Naive thymus-derived CD4-positive, alpha-beta T cell (primary cell): ENCODE results near the gene DHDH. TPM values are rescaled to one million over a fixed set of nuclear protein-coding genes. Genes with fewer than 3 reads are reported as not detected.
A peak's percentile ranks its signal among the peaks of the same experiment; 100 is the strongest.

ENCODE experiments used
- ATAC-seq: fragments of 150-1000 bp; cut with Tn5 transposase; 2 replicates; pipeline ENCODE4 v1.10.0; 2021; ENCODE audit warnings: mild to moderate bottlenecking, moderate library complexity
- CTCF ChIA-PET: fragments of 350-600 bp; sonication (Branson Sonifier 250); formaldehyde crosslinking; loops from one replicate; lab custom pipeline; 2021; ENCODE audit warnings: antibody characterized with exemption; lab: Charles Lee
- POLR2A ChIA-PET: fragments of 350-600 bp; sonication (Branson Sonifier 250); formaldehyde crosslinking; loops from one replicate; lab custom pipeline; 2021; ENCODE audit warnings: antibody characterized with exemption, inconsistent platforms; lab: Charles Lee
- DNase-seq, 9 donors: peaks; one replicate each; pipeline versions ENCODE4 v3.0.0 to v3.0.0-alpha.2; 2020 to 2022; ENCODE audit warnings: mixed read lengths in 1 of 9
- H3K27ac ChIP-seq: one replicate; pipeline ENCODE4 v1.7.0; 2013; ENCODE audit warnings: mild to moderate bottlenecking, low read depth, low read length, moderate library complexity
- H3K27me3 ChIP-seq, 2 donors: one replicate each; pipeline ENCODE4 v1.7.0; 2013; ENCODE audit warnings: low read length in 2 of 2, mild to moderate bottlenecking in 2 of 2, moderate library complexity in 2 of 2; ENCODE audit not compliant: control insufficient read depth in 2 of 2, insufficient read depth in 2 of 2
- H3K36me3 ChIP-seq, 3 experiments: 1 replicate in 2 of 3; 2 replicates in 1 of 3; pipeline ENCODE4 v1.7.0; 2013; ENCODE audit warnings: low read length in 3 of 3, mild to moderate bottlenecking in 3 of 3, moderate library complexity in 1 of 3; ENCODE audit not compliant: insufficient read depth in 3 of 3, control insufficient read depth in 2 of 3
- H3K4me1 ChIP-seq, 2 donors: one replicate each; pipeline ENCODE4 v1.7.0; 2013; ENCODE audit warnings: low read length in 2 of 2, mild to moderate bottlenecking in 2 of 2, moderate library complexity in 1 of 2; ENCODE audit not compliant: control insufficient read depth in 2 of 2, insufficient read depth in 2 of 2
- H3K4me3 ChIP-seq: 2 replicates; pipeline ENCODE4 v1.7.0; 2013; ENCODE audit warnings: mild to moderate bottlenecking, low read length
- H3K9me3 ChIP-seq, 3 experiments: 1 replicate in 2 of 3; 2 replicates in 1 of 3; pipeline ENCODE4 v1.7.0; 2013; ENCODE audit warnings: low read length in 3 of 3; ENCODE audit not compliant: control insufficient read depth in 2 of 3
- H3K27ac Mint-ChIP-seq, 9 donors: one replicate each; pipeline ENCODE4 v1.8.0; 2020 to 2022; ENCODE audit warnings: mixed read lengths in 9 of 9, mild to moderate bottlenecking in 8 of 9, moderate library complexity in 5 of 9, inconsistent platforms in 2 of 9
- H3K27me3 Mint-ChIP-seq, 5 donors: one replicate each; pipeline ENCODE4 v1.8.0; 2021 to 2022; ENCODE audit warnings: mixed read lengths in 5 of 5, mild to moderate bottlenecking in 1 of 5
- H3K36me3 Mint-ChIP-seq, 5 donors: one replicate each; pipeline ENCODE4 v1.8.0; 2020 to 2022; ENCODE audit warnings: mixed read lengths in 5 of 5, mild to moderate bottlenecking in 3 of 5, inconsistent platforms in 1 of 5
- H3K4me1 Mint-ChIP-seq, 7 donors: one replicate each; pipeline ENCODE4 v1.8.0; 2020 to 2022; ENCODE audit warnings: mixed read lengths in 7 of 7, mild to moderate bottlenecking in 3 of 7, inconsistent platforms in 1 of 7
- H3K4me3 Mint-ChIP-seq, 10 donors: one replicate each; pipeline ENCODE4 v1.8.0; 2020 to 2022; ENCODE audit warnings: mild to moderate bottlenecking in 10 of 10, mixed read lengths in 10 of 10, moderate library complexity in 6 of 10, inconsistent platforms in 2 of 10
- H3K9me3 Mint-ChIP-seq, 11 donors: one replicate each; pipeline ENCODE4 v1.8.0; 2020 to 2022; ENCODE audit warnings: mixed read lengths in 11 of 11, mild to moderate bottlenecking in 4 of 11, inconsistent platforms in 1 of 11, moderate library complexity in 1 of 11
- intact Hi-C, 2 donors: fragments of 100-400 bp; cut with micrococcal nuclease; formaldehyde crosslinking; loops; one replicate each; pipeline ENCODE4 v1.15.1; 2023
- polyA plus RNA-seq, 2 donors: library from polyadenylated mRNA; unstranded; fragments of 300-500 nt; fragmentation: Illumina TruSeq; gene quantifications; one replicate each; pipeline ENCODE4 v1.2.3, GENCODE V29; 2021
- total RNA-seq, 6 experiments: library from RNA in 5 of 6; stranded (reverse) in 5 of 6; gene quantifications; 1 replicate in 5 of 6; 2 replicates in 1 of 6; pipeline ENCODE4 v1.2.3 and lab custom pipeline; 2021 to 2026

Gene DHDH
- total and polyA plus RNA-seq, 7 experiments from 2014 or later = 1.0 to 2.7 (median 1.3) TPM

- H3K4me3 ChIP-seq = no peak overlapping the region
- intact Hi-C loops = loop anchor here (5.0 kb wide), 3 partner anchors 321 to 636 kb away; partner anchors contain the start of genes CA11 (in 1 of the 2) and LMTK3 (in 1 of the 2)
- H3K27me3 Mint-ChIP-seq = no peaks in the 10 kb centered on the region
- peaks cover 21 to 52% (median 46%) of the 10 kb centered on the region in 7 donors for H3K4me1 Mint-ChIP-seq
- DNase-seq (no peak), ATAC-seq (no peak)
- H3K27ac Mint-ChIP-seq = peak overlapping the region in 4 of 9 donors; percentile 24 to 49 (median 35)
- H3K9me3 Mint-ChIP-seq = peaks cover 0 to 5% (median 0%) of the 10 kb centered on the region in 11 donors
- no peaks in the 10 kb centered on the region for H3K9me3 ChIP-seq
- no peaks in the 10 kb centered on the region for H3K27me3 ChIP-seq
- no peak overlapping the region for H3K27ac ChIP-seq
- peaks cover 0 to 28% (median 11%) of the 10 kb centered on the region in 5 donors for H3K36me3 Mint-ChIP-seq
- peak overlapping the region in 4 of 10 donors; percentile 3 to 99 (median 10) for H3K4me3 Mint-ChIP-seq
- H3K4me1 ChIP-seq = peaks cover 24 to 26% of the 10 kb centered on the region in 2 donors
- ChIA-PET CTCF (interaction anchor here (0.7 to 1.1 kb wide), 3 partner anchors 9 to 173 kb away, joined by 3 to 5 read pairs (median 4); no protein-coding TSS in a partner anchor), POLR2A (interaction anchor here (0.9 to 5.3 kb wide), 4 partner anchors 15 to 93 kb away, joined by 4 to 58 read pairs (median 8); partner anchors contain the start of genes GYS1 and RUVBL2)
- peaks cover 0 to 49% (median 6%) of the 10 kb centered on the region in 3 experiments for H3K36me3 ChIP-seq
Measured at GRCh38 chr19:48968179-48968661, 34.7 kb downstream of the DHDH start.

GRCh38 chr19:48968813-48969218 is 35.3 kb downstream of the DHDH start:
- peaks cover 0 to 5% (median 0%) of the 10 kb centered on the region in 11 donors for H3K9me3 Mint-ChIP-seq
- peak overlapping the region in 1 of 10 donors; percentile 69 for H3K4me3 Mint-ChIP-seq
- DNase-seq (no peak), ATAC-seq (no peak)
- Histone ChIP-seq H3K4me1 (peaks cover 18 to 21% of the 10 kb centered on the region in 2 donors), H3K36me3 (peaks cover 0 to 52% (median 6%) of the 10 kb centered on the region in 3 experiments), H3K27me3 (no peaks in the 10 kb centered on the region), H3K9me3 (no peaks in the 10 kb centered on the region), H3K27ac (no peak overlapping the region), H3K4me3 (no peak overlapping the region)
- peaks cover 15 to 46% (median 41%) of the 10 kb centered on the region in 7 donors for H3K4me1 Mint-ChIP-seq
- peaks cover 0 to 28% (median 11%) of the 10 kb centered on the region in 5 donors for H3K36me3 Mint-ChIP-seq
- H3K27ac Mint-ChIP-seq = no peak overlapping the region
- CTCF ChIA-PET = interaction anchor here (0.7 to 1.0 kb wide), 4 partner anchors 8 to 1196 kb away, joined by 4 to 5 read pairs (median 4); partner anchors contain the start of gene GYS1
- POLR2A ChIA-PET = interaction anchor here (1.0 to 2.0 kb wide), 3 partner anchors 11 to 15 kb away, joined by 3 to 6 read pairs (median 4); no protein-coding TSS in a partner anchor
- intact Hi-C loops = loop anchor here (5.0 kb wide), 3 partner anchors 322 to 637 kb away; partner anchors contain the start of genes CA11 (in 1 of the 2) and LMTK3 (in 1 of the 2)
- no peaks in the 10 kb centered on the region for H3K27me3 Mint-ChIP-seq

- H3K27ac Mint-ChIP-seq = no peak overlapping the region
- H3K36me3 ChIP-seq = peaks cover 0 to 59% (median 6%) of the 10 kb centered on the region in 3 experiments
- ChIA-PET CTCF (interaction anchor here (0.6 to 2.9 kb wide), 14 partner anchors 9 to 1197 kb away, joined by 3 to 20 read pairs (median 4); partner anchors contain the start of genes BAX, GYS1, PPP1R15A and RUVBL2), POLR2A (interaction anchor here (0.8 to 1.3 kb wide), 5 partner anchors 10 to 24 kb away, joined by 3 to 6 read pairs (median 4); partner anchors contain the start of genes GYS1 and RUVBL2)
- no peak overlapping the region for H3K27ac ChIP-seq
- H3K27me3 ChIP-seq = no peaks in the 10 kb centered on the region
- intact Hi-C loops = loop anchor here (2.0 to 5.0 kb wide), 4 partner anchors 15 to 637 kb away; partner anchors contain the start of genes BAX (in 1 of the 2), CA11 (in 1 of the 2) and LMTK3 (in 1 of the 2)
- peak overlapping the region in 1 of 10 donors; percentile 69 for H3K4me3 Mint-ChIP-seq
- ATAC-seq (no peak), DNase-seq (no peak)
- H3K36me3 Mint-ChIP-seq = peaks cover 0 to 28% (median 11%) of the 10 kb centered on the region in 5 donors
- peaks cover 11 to 14% of the 10 kb centered on the region in 2 donors for H3K4me1 ChIP-seq
- H3K27me3 Mint-ChIP-seq = no peaks in the 10 kb centered on the region
- H3K4me3 ChIP-seq = no peak overlapping the region
- peaks cover 0 to 5% (median 0%) of the 10 kb centered on the region in 11 donors for H3K9me3 Mint-ChIP-seq
- peaks cover 8 to 39% (median 34%) of the 10 kb centered on the region in 7 donors for H3K4me1 Mint-ChIP-seq
- no peaks in the 10 kb centered on the region for H3K9me3 ChIP-seq
Measured at GRCh38 chr19:48969276-48970138, 36.0 kb downstream of the DHDH start.

GRCh38 chr19:48970139-48970766 is 36.8 kb downstream of the DHDH start:
- no peaks in the 10 kb centered on the region for H3K27me3 Mint-ChIP-seq
- intact Hi-C loops = loop anchor here in 1 of 2 donors (2.0 kb wide), 1 partner anchor 15 kb away; the partner anchor contains the start of gene BAX
- no peak overlapping the region for H3K27ac Mint-ChIP-seq

GRCh38 chr19:48970923-48971395 is 37.5 kb downstream of the DHDH start:
- Histone ChIP-seq H3K36me3 (peaks cover 0 to 61% (median 6%) of the 10 kb centered on the region in 3 experiments), H3K27me3 (no peaks in the 10 kb centered on the region), H3K27ac (no peak overlapping the region), H3K4me3 (no peak overlapping the region), H3K9me3 (no peaks in the 10 kb centered on the region), H3K4me1 (peaks cover 8 to 11% of the 10 kb centered on the region in 2 donors)
- H3K36me3 Mint-ChIP-seq = peaks cover 0 to 24% (median 8%) of the 10 kb centered on the region in 5 donors
- intact Hi-C loops = loop anchor here (1.0 to 2.0 kb wide), 7 partner anchors 16 to 325 kb away; partner anchors contain the start of genes BAX (in 1 of the 2), CA11 (in 1 of the 2) and DHDH (in 1 of the 2)
- DNase-seq = peak; percentile 57 to 81 (median 72)
- H3K9me3 Mint-ChIP-seq = no peaks in the 10 kb centered on the region
- peak overlapping the region in 1 of 10 donors; percentile 18 for H3K4me3 Mint-ChIP-seq
- CTCF ChIA-PET = interaction anchor here (0.6 to 2.9 kb wide), 25 partner anchors 8 to 877 kb away, joined by 3 to 20 read pairs (median 4); partner anchors contain the start of genes BAX, DHDH, GYS1 and PPP1R15A
- POLR2A ChIA-PET = interaction anchor here (0.7 to 1.3 kb wide), 9 partner anchors 9 to 338 kb away, joined by 3 to 4 read pairs (median 3); no protein-coding TSS in a partner anchor
- peaks cover 5 to 26% (median 20%) of the 10 kb centered on the region in 7 donors for H3K4me1 Mint-ChIP-seq
- no peaks in the 10 kb centered on the region for H3K27me3 Mint-ChIP-seq
- H3K27ac Mint-ChIP-seq = peak overlapping the region in 4 of 9 donors; percentile 26 to 77 (median 42)
- peak; percentile 85 for ATAC-seq

More at GRCh38 chr19:48970139-48970766, 36.8 kb downstream of the DHDH start:
- ATAC-seq (no peak), DNase-seq (no peak)
- Histone ChIP-seq H3K4me1 (peaks cover 9 to 12% of the 10 kb centered on the region in 2 donors), H3K4me3 (no peak overlapping the region), H3K36me3 (peaks cover 0 to 61% (median 6%) of the 10 kb centered on the region in 3 experiments), H3K27me3 (no peaks in the 10 kb centered on the region), H3K9me3 (no peaks in the 10 kb centered on the region), H3K27ac (no peak overlapping the region)
- CTCF ChIA-PET = interaction anchor here (0.6 to 2.9 kb wide), 24 partner anchors 8 to 878 kb away, joined by 3 to 20 read pairs (median 4); partner anchors contain the start of genes BAX, DHDH, PPP1R15A and RUVBL2
- Mint-ChIP-seq H3K36me3 (peaks cover 0 to 28% (median 9%) of the 10 kb centered on the region in 5 donors), H3K4me3 (no peak overlapping the region), H3K4me1 (peaks cover 5 to 32% (median 27%) of the 10 kb centered on the region in 7 donors), H3K9me3 (peaks cover 0 to 5% (median 0%) of the 10 kb centered on the region in 11 donors)
- POLR2A ChIA-PET = interaction anchor here (0.7 to 1.3 kb wide), 9 partner anchors 8 to 325 kb away, joined by 3 to 6 read pairs (median 4); partner anchors contain the start of genes GYS1 and RUVBL2
